GM18502 (cell line): ENCODE results near the gene NRG2.

Source experiments
- ATAC-seq: cut with Tn5 transposase; IDR thresholded peaks from one replicate; pipeline ENCODE4 v1.9.1; 2021; ENCODE audit warnings: mild to moderate bottlenecking; ENCODE audit not compliant: unreplicated experiment, poor library complexity

Gene NRG2

GRCh38 chr5:139886213-139886612, 156.9 kb downstream of the NRG2 start:
- no peak for ATAC-seq

DNA sequence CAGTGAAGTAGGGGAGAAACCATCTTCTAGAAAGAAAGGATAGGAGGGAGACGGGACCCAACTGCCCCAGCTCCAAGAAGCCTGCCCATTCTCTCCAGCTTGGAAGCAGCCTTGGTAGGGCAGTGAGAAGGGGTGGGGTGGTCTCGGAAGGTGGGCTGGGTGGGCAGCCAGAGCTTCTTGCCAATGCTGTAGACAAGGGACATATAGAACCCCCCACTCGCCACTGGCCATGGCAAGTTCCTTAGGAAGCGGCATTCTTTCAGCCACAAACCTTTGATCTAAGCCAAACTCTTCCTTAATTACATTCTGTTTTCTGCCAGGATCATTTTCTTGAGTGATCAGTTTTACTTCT, 157.3 kb downstream of the NRG2 start:
- no peak for ATAC-seq

- no peak for ATAC-seq
Measured at GRCh38 chr5:139885172-139885856, 157.8 kb downstream of the NRG2 start.

GRCh38 chr5:139884734-139885133, 158.4 kb downstream of the NRG2 start:
- ATAC-seq = no peak

GRCh38 chr5:139884144-139884543, 159.0 kb downstream of the NRG2 start:
- ATAC-seq = no peak

DNA sequence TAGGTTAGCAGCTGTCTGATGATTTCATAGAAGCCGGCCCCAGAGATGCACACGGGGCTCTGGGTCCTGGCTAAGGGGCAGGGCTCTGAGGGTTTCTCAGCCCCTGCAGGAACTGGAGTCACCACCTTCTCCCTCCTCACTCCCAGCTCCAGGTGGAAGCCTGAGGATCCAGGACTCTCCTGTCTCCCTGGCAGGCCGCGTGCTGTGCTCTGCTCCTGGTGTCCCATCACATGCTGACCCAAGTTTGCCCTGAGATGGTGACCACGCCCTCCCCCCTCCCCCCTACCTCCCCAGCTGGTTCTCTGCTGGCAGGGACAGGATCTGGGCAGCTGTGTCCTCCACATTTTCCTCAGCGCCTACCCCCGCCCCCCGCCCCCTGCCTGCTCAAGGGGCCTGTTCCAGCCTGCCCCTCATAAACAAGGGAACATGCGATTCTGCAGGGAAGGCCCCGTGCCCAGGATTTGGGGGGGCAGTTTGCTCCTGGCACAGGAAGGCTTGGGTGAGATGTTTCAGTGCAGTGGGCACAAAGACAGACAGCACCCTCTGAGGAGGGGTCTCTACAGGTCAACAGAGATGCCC, 160.0 kb downstream of the NRG2 start:
- ATAC-seq = no peak

GRCh38 chr5:139882316-139882715, 160.8 kb downstream of the NRG2 start:
- no peak for ATAC-seq

GRCh38 chr5:139881143-139881733, 161.9 kb downstream of the NRG2 start:
- no peak for ATAC-seq

GRCh38 chr5:139880416-139881142, 162.5 kb downstream of the NRG2 start:
- ATAC-seq = no peak

GRCh38 chr5:139878093-139878492, 165.0 kb downstream of the NRG2 start:
- ATAC-seq = no peak

DNA sequence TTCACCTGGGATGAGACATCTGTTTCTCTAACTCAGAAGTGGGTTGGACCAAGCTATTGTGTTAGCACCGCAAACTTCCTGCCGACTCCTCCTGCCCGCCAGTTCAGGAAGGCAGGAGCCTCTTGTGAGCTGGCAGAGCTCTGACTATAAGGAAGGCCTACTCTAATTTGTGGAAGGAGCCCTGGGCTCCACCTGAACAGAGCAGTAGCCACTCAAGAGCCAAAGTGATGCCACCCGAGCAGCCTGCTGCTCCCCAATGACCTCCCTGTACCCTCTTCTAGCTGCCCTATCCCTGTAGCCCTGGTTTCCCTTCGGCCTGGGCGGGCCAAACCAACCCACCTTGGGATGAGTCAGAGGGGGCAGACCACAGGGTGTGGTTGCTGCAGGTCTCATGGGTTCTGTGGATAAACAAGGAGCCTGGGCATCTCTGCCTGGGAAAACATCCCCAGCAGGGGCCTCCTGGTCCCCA, 165.9 kb downstream of the NRG2 start:
- ATAC-seq = no peak

GRCh38 chr5:139875957-139876356, 167.1 kb downstream of the NRG2 start:
- ATAC-seq = no peak

DNA sequence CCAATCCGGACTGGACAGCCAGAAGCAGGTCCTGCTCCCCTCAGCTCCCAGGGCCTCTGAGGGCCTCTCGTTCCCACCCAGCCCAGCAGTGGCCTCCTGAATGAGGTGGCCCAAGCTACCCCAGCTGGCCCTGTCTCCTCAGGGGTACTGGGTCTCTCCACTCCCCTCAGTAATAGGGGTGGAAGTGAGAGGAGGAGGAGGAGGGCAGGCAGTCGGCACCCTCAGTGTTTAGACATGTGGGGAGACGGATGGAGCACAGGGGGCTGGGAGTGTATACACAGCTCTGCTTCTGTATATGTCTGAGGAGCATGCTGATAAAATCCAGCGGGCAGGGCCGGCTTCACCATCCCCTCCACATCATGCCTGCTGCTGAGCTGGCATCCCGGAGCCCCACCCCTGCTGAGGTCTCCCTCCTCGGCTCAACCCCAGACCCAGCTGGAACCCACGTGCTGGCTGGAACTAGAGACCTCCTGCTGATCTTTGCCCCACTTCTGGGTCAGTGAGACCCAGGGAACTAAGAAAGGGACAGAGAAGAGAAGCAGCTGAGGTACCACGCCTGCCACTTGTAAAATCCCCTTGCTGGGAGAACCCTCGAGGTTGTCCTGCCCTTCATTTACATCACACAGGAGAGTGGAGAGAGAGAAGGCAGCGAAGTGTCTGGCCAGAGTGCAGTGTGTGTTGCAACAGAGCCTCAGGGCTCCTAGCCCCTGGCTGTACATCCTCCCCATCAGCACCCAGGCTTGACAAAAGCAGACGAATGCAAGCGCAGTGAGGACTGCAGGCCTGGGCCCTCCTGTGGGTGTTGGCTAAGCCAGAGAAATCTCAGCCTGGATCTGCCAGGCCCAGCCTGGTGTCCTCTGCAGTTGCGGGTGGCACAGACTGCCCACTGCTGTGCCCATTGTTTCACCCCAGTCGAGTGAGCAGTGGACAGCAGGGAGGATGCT, 170.0 kb downstream of the NRG2 start:
- ATAC-seq = no peak

DNA sequence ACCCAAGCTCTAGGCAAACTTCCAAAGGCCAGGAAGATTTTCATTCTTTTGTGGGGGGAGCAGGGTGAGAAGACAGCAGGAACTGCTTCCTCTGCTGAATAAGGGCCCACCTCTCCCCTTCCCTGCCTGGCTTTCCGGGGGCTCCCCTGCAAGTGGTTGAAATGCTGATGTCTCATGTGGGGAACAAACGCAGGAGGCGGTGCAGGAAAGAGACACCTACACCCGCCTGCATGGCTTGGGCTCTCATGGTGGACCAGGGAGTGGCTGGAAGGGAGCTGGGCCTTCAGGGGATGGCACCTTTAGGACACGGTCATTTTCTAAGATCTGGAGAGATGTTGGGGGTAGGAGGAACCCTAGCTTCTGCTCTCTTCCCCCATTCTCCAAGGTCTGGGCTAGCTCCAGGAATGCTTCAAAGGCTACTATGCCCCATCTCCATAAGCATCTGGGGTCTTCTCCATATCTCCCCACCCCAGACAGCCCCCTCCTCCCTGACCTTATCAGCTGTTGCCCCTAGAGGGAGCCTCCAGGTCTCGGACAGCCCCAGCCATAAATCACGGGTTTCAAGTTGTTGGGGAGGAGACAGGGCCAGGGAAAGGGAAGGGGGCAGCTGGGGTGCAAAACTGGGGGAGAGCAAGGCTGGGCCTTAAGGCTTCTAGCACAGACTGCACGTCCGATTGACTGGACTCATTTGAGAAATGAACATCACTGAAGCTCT, 170.9 kb downstream of the NRG2 start:
- ATAC-seq = no peak

- no peak for ATAC-seq
Measured at GRCh38 chr5:139871614-139872013, 171.5 kb downstream of the NRG2 start.

DNA sequence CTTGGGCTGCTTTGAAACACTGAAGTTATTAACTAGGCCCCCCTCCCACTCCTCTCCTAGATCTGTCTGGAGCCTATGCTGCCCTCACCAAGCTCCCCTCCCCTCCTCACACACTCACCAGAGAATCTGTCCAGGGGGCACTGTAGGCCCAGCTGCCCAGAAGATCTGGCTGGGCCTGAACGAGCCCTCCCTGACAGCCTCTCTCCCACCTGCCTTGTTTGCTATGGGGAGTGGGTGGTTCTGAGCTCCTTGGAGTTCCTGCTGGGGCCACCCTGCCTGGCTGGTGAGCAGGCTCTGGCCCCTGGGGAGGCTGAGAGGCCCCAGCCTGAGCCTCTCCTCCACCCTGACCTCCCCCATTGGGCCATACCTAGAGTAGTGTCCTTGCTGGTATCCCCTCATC, 172.4 kb downstream of the NRG2 start:
- ATAC-seq = no peak

GRCh38 chr5:139869042-139869790, 173.9 kb downstream of the NRG2 start:
- no peak for ATAC-seq

DNA sequence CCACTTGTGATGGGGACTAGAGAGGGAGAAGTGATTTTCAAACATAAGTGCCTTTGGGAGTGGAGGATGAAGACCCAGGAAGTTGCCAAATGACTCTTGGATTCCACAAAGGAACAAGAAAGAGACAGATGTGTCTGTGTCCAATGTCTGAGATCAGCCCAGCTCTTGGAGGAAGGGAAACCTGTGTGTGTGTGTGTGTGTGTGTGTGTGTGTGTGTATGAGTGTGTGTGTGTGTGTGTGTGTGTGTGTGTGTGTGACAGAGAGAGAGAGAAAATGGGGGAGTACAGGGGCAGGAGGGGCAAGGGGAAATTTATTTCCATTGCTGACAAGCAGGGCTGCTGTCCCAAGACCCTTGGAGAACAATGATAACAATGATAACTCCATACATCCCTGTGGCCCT, 175.5 kb downstream of the NRG2 start:
- no peak for ATAC-seq

GRCh38 chr5:139867109-139867508, 176.0 kb downstream of the NRG2 start:
- ATAC-seq = no peak
